Fibroblast of peridontal ligament (primary cell): ENCODE results near the gene ST6GALNAC4.
"Not testable (repeated sequence)": the region's sequence is repeated elsewhere in the genome, so short reads cannot be mapped to it uniquely, and the experiment has no call there.

Source experiments
- DNase-seq: peaks from one replicate; pipeline ENCODE4 v3.0.0-alpha.2; 2010; ENCODE audit errors: extremely low read depth

ST6GALNAC4 gene

GRCh38 chr9:127870153-127870491, 46.7 kb downstream of the ST6GALNAC4 start:
- DNase-seq = not testable (repeated sequence)

- peak; percentile 70 for DNase-seq
Measured at GRCh38 chr9:127869310-127870152, 47.3 kb downstream of the ST6GALNAC4 start.

- DNase-seq = no peak
Measured at GRCh38 chr9:127868278-127868902, 48.5 kb downstream of the ST6GALNAC4 start.

GRCh38 chr9:127867356-127868277, 49.2 kb downstream of the ST6GALNAC4 start:
- no peak for DNase-seq

GRCh38 chr9:127866535-127866934, 50.3 kb downstream of the ST6GALNAC4 start:
- DNase-seq = no peak

- no peak for DNase-seq
Measured at GRCh38 chr9:127865645-127866464, 51.0 kb downstream of the ST6GALNAC4 start.

- DNase-seq = no peak
Measured at GRCh38 chr9:127863191-127863621, 53.6 kb downstream of the ST6GALNAC4 start.

- DNase-seq = no peak
Measured at GRCh38 chr9:127862075-127863011, 54.5 kb downstream of the ST6GALNAC4 start.

- no peak for DNase-seq
Measured at GRCh38 chr9:127860779-127861178, 56.1 kb downstream of the ST6GALNAC4 start.

- DNase-seq = no peak
Measured at GRCh38 chr9:127860260-127860659, 56.6 kb downstream of the ST6GALNAC4 start.

GRCh38 chr9:127858041-127858512, 58.8 kb downstream of the ST6GALNAC4 start:
- no peak for DNase-seq
